Activated T-helper 2 cell treated with anti-CD3 and anti-CD28 coated beads, Interferon-gamma antibody, Interleukin-2, Interleukin-4, amounts not matched to agents 10 μg/mL and 5 μg/mL and 100 μg/mL, durations not matched to agents 14 hours and 24 hours and 36 hours (primary cell): ENCODE data around the gene OPN1MW3. TPM values are rescaled to one million over a fixed set of nuclear protein-coding genes. Genes with fewer than 3 reads are reported as not detected.
"Not testable (repeated sequence)": the region's sequence is repeated elsewhere in the genome, so short reads cannot be mapped to it uniquely, and the experiment has no call there.

Experiments
- DNase-seq: peaks from one replicate; pipeline ENCODE4 v3.0.0; 2021; ENCODE audit warnings: low spot score
- H3K27ac Mint-ChIP-seq: one replicate; pipeline ENCODE4 v1.8.0; 2021; ENCODE audit warnings: mixed read lengths
- H3K27me3 Mint-ChIP-seq: one replicate; pipeline ENCODE4 v1.8.0; 2021; ENCODE audit warnings: low read depth, mixed read lengths
- H3K36me3 Mint-ChIP-seq: one replicate; pipeline ENCODE4 v1.8.0; 2021; ENCODE audit warnings: low read depth, mixed read lengths
- H3K4me1 Mint-ChIP-seq: one replicate; pipeline ENCODE4 v1.8.0; 2021; ENCODE audit warnings: low read depth, mixed read lengths
- H3K4me3 Mint-ChIP-seq: one replicate; pipeline ENCODE4 v1.8.0; 2021; ENCODE audit warnings: low read depth, mild to moderate bottlenecking, moderate library complexity, mixed read lengths
- H3K9me3 Mint-ChIP-seq: one replicate; pipeline ENCODE4 v1.8.0; 2021; ENCODE audit warnings: mixed read lengths
- intact Hi-C: fragments of 100-400 bp; cut with micrococcal nuclease; formaldehyde crosslinking; loops from one replicate; pipeline ENCODE4 v1.15.1; 2023
- total RNA-seq: library from RNA; stranded (reverse); gene quantifications from 2 replicates; pipeline ENCODE4 v1.2.3, GENCODE V29; 2022

The OPN1MW3 gene
- total RNA-seq, 1 donor from 2014 or later, result not detected

- H3K4me3 Mint-ChIP-seq, H3K27me3 Mint-ChIP-seq, H3K36me3 Mint-ChIP-seq, DNase-seq, H3K27ac Mint-ChIP-seq, H3K4me1 Mint-ChIP-seq, H3K9me3 Mint-ChIP-seq, intact Hi-C loops: not testable (repeated sequence)
Measured at GRCh38 chrX:154258711-154259110, 1.3 kb downstream of the OPN1MW3 start.

DNA sequence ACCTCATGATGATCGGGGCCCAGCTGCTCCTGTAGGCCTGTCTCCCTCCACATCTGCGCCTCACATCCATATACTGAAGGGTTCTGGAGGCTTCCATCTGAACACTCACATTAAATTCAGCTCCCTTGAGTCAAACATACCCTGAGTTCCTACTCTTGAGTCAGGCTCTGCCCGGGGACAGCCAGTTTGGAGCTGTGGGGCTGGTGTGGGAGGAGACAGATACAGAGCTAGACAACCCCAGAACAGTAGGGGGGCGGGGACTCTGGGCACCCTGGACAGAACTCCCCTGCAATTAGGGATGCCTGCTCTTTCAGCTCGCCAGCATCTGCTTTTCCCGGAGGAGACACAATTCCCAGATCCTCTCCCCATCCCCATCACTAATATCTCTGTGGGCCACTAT, 5.7 kb downstream of the OPN1MW3 start:
- H3K9me3 Mint-ChIP-seq, H3K27ac Mint-ChIP-seq, DNase-seq, H3K36me3 Mint-ChIP-seq, H3K4me1 Mint-ChIP-seq, H3K4me3 Mint-ChIP-seq, intact Hi-C loops, H3K27me3 Mint-ChIP-seq: not testable (repeated sequence)

DNA sequence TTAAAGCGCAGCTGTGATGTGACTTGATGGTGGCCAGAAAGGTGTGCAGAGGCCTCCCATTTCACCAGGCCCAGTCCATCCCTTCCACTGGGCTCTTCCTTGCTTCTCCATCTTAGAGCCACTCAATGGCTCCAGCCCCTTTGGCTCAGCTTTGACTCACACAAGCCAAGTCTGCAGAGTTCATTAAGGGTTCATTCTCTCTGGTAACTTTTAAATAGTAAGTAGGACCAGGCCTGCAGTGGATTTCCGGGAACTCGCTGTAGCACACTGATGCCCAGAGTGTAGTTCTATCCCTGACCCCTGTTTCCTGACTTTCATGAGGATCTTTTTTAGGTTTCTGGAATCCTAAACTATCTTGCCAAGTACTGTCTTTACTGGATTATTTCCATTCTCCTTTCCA, 11.9 kb downstream of the OPN1MW3 start:
- H3K27me3 Mint-ChIP-seq, DNase-seq, H3K36me3 Mint-ChIP-seq, H3K4me3 Mint-ChIP-seq, H3K27ac Mint-ChIP-seq, intact Hi-C loops, H3K9me3 Mint-ChIP-seq, H3K4me1 Mint-ChIP-seq: not testable (repeated sequence)

DNA sequence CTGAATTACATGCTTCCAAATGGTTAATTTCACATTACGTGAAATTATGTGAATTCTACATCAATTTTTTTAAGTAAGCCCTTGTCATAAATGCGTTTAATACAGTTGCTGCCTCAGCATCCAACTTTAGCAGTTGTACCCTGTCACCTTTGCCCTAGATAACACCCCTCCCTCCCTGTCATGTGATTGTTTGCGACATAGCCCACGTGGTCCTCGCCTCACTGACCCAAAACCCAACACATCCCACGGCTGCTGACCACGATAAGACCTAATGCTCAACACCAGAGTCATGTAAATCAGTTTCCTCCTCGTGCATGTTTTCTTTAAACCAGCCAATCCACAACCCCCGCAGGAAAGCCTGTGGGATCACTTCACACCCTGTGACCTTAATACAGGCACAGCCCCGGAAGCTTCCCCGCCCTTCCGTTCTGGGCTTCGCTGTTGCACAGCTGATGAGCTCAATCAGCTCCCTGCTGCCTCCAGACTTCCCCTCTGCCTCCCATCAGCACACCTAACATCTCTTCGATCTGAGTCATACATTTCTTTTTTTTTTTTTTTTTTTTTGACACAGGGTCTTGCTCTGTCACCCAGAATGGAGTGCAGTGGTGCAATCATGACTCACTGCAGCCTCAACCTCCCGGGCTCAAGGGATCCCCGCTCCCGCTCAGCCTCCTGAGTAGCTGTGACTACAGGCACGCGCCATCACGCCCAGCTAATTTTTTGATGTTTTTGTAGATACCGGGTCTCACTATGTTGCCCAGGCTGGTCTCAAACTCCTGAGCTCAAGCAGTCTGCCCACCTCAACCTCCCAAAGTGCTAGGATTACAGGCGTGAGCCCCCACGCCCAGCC, 27.3 kb downstream of the OPN1MW3 start:
- H3K27ac Mint-ChIP-seq, intact Hi-C loops, H3K4me3 Mint-ChIP-seq, DNase-seq, H3K27me3 Mint-ChIP-seq, H3K4me1 Mint-ChIP-seq, H3K36me3 Mint-ChIP-seq, H3K9me3 Mint-ChIP-seq: not testable (repeated sequence)

DNA sequence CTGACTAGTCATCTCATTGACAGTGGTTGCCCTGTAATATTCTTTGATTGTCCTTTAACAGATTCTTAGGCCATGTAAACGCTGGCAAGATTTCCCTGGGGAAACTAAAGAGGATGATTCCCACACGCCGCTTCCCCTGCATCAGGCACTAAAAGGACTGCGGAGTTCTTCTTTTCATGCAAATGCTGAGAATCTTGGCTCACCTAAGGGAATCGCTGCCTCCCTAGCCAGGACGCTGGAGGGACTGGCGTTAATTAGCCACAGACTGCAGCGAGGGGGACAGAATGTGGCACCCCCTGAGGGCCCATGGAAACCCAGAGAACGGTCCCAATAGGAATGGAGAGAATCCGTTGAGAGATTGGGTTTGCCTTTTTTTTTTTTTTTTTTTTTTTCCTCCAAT, 29.0 kb downstream of the OPN1MW3 start:
- DNase-seq, H3K4me3 Mint-ChIP-seq, H3K9me3 Mint-ChIP-seq, H3K36me3 Mint-ChIP-seq, H3K27ac Mint-ChIP-seq, H3K4me1 Mint-ChIP-seq, H3K27me3 Mint-ChIP-seq, intact Hi-C loops: not testable (repeated sequence)

- Mint-ChIP-seq H3K4me3 (no peak within 1 kb of the TSS), H3K9me3 (no peaks in the 10 kb centered on the region), H3K27me3 (no peaks in the 10 kb centered on the region), H3K4me1 (no peaks in the 10 kb centered on the region), H3K36me3 (no peaks in the 10 kb centered on the region), H3K27ac (no peak within 1 kb of the TSS)
- no peak for DNase-seq
- intact Hi-C loops, result no loop called here
Measured at GRCh38 chrX:154294791-154295574, 37.6 kb downstream of the OPN1MW3 start, which contains the start of gene TEX28. Gene TEX28, minus strand, starts transcription at chrX:154295124. Its CDS starts 3,007 bp downstream, at chrX:154292117.

GRCh38 chrX:154295664-154296310, 38.4 kb downstream of the OPN1MW3 start, which contains the start of gene TKTL1:
Gene TKTL1, plus strand, starts transcription at chrX:154295795. Its CDS starts 65 bp downstream, at chrX:154295860.
- H3K36me3 Mint-ChIP-seq, result no peaks in the 10 kb centered on the region
- no peak within 1 kb of the TSS for H3K4me3 Mint-ChIP-seq
- intact Hi-C loops, result no loop called here
- no peak for DNase-seq
- no peaks in the 10 kb centered on the region for H3K4me1 Mint-ChIP-seq
- H3K27ac Mint-ChIP-seq, result no peak within 1 kb of the TSS
- no peaks in the 10 kb centered on the region for H3K27me3 Mint-ChIP-seq
- no peaks in the 10 kb centered on the region for H3K9me3 Mint-ChIP-seq

- Mint-ChIP-seq H3K27ac (no peak overlapping the region), H3K4me1 (no peaks in the 10 kb centered on the region), H3K4me3 (no peak overlapping the region), H3K27me3 (no peaks in the 10 kb centered on the region), H3K36me3 (no peaks in the 10 kb centered on the region), H3K9me3 (no peaks in the 10 kb centered on the region)
- no peak for DNase-seq
- intact Hi-C loops, result no loop called here
Measured at GRCh38 chrX:154296731-154297130, 39.3 kb downstream of the OPN1MW3 start.

GRCh38 chrX:154298312-154298711, 40.9 kb downstream of the OPN1MW3 start:
- no peaks in the 10 kb centered on the region for H3K4me1 Mint-ChIP-seq
- no peaks in the 10 kb centered on the region for H3K9me3 Mint-ChIP-seq
- no peaks in the 10 kb centered on the region for H3K27me3 Mint-ChIP-seq
- no peak for DNase-seq
- intact Hi-C loops, result no loop called here
- H3K4me3 Mint-ChIP-seq, result no peak overlapping the region
- H3K36me3 Mint-ChIP-seq, result no peaks in the 10 kb centered on the region
- H3K27ac Mint-ChIP-seq, result no peak overlapping the region

DNA sequence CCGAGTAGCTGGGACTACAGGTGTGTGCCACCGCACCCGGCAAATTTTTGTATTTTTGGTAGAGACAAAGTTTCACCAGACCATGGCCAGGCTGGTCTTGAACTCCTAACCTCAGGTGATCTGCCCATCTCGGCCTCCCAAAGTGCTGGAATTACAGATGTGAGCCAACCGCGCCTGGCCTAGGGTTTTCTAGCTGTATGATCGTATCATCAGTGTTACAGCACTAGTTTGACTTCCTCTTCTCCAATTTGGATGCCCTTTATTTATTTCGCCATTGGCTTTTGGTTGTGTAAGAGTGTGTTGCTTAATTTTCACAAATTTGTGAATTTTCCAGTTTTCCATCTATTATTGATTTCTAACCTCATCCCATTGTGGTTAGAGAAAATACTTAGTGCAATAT, 43.4 kb downstream of the OPN1MW3 start:
- Mint-ChIP-seq H3K4me1 (no peaks in the 10 kb centered on the region), H3K27me3 (no peaks in the 10 kb centered on the region)

DNA sequence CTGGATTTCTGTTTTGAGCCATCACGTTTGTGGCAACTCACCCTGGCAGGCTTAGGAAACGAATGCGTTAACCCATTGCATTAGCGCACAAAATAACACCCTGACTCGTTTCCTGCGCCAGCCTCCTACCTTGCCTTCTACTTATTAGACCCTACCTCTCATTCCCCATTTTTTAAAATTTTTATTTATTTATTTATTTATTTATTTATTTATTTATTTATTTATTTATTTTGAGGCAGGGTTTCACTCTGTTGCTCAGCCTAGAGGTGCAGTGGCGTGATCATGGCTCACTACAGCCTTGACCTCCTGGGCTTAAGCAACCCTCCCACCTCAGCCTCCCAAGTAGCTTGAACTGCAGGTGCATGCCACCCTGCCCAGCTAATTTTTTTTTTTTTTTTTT, 45.6 kb downstream of the OPN1MW3 start:
- H3K36me3 Mint-ChIP-seq, DNase-seq, H3K27me3 Mint-ChIP-seq, intact Hi-C loops, H3K4me1 Mint-ChIP-seq, H3K27ac Mint-ChIP-seq, H3K4me3 Mint-ChIP-seq, H3K9me3 Mint-ChIP-seq: not testable (repeated sequence)

More for the DNA sequence above, 43.4 kb downstream of the OPN1MW3 start:
- DNase-seq, result no peak
- intact Hi-C loops, result no loop called here
- no peak overlapping the region for H3K27ac Mint-ChIP-seq
- H3K36me3 Mint-ChIP-seq, result no peaks in the 10 kb centered on the region
- H3K4me3 Mint-ChIP-seq, result no peak overlapping the region
- H3K9me3 Mint-ChIP-seq, result no peaks in the 10 kb centered on the region

- DNase-seq, result no peak
- Mint-ChIP-seq H3K27me3 (no peaks in the 10 kb centered on the region), H3K36me3 (no peaks in the 10 kb centered on the region), H3K4me1 (peaks cover 11% of the 10 kb centered on the region), H3K27ac (no peak overlapping the region), H3K9me3 (no peaks in the 10 kb centered on the region), H3K4me3 (no peak overlapping the region)
- intact Hi-C loops, result no loop called here
Measured at GRCh38 chrX:154303476-154303875, 46.1 kb downstream of the OPN1MW3 start.

DNA sequence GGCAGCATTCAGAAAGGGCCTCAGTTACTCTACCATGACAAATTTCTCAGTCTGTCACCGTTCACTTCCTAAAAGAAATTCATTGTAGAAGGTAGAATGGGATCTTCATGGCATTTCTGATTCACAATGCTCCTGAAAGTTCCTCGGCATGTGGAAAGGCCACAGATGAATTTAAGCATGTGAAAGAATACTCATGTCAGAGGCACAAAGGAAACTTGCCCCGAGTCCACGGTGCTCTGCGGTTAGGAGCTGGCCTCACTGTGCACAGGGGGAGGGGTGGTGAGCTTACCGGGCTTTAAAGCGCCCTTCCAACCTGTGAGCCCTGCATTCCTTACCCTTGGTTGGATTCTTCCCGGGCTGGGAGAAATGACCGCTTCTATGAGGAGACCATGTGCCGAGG, 47.5 kb downstream of the OPN1MW3 start:
- H3K36me3 Mint-ChIP-seq, result no peaks in the 10 kb centered on the region

More for the DNA sequence above, 47.5 kb downstream of the OPN1MW3 start:
- H3K9me3 Mint-ChIP-seq, result no peaks in the 10 kb centered on the region
- H3K27me3 Mint-ChIP-seq, result no peaks in the 10 kb centered on the region
- no peak for DNase-seq
- H3K4me1 Mint-ChIP-seq, result peaks cover 12% of the 10 kb centered on the region
- no peak overlapping the region for H3K4me3 Mint-ChIP-seq
- H3K27ac Mint-ChIP-seq, result no peak overlapping the region
- intact Hi-C loops, result no loop called here
